Measurements from ENCODE around the gene TEX2. TPM values are rescaled to one million over a fixed set of nuclear protein-coding genes. Genes with fewer than 3 reads are reported as not detected.

The TEX2 gene
- total RNA-seq, 1 donor from 2014 or later, result 35.1 TPM

- no peak for DNase-seq (ENCODE audit: low spot score)
- no peak for ATAC-seq
Observed at GRCh38 chr17:64148699-64149098, 114.4 kb downstream of the TEX2 start.

- ATAC-seq (no peak), DNase-seq (ENCODE audit: low spot score) (no peak)
Observed at GRCh38 chr17:64148017-64148631, 114.9 kb downstream of the TEX2 start.

GRCh38 chr17:64147110-64148016 is 115.7 kb downstream of the TEX2 start:
- ATAC-seq, result peak; percentile 26

DNA sequence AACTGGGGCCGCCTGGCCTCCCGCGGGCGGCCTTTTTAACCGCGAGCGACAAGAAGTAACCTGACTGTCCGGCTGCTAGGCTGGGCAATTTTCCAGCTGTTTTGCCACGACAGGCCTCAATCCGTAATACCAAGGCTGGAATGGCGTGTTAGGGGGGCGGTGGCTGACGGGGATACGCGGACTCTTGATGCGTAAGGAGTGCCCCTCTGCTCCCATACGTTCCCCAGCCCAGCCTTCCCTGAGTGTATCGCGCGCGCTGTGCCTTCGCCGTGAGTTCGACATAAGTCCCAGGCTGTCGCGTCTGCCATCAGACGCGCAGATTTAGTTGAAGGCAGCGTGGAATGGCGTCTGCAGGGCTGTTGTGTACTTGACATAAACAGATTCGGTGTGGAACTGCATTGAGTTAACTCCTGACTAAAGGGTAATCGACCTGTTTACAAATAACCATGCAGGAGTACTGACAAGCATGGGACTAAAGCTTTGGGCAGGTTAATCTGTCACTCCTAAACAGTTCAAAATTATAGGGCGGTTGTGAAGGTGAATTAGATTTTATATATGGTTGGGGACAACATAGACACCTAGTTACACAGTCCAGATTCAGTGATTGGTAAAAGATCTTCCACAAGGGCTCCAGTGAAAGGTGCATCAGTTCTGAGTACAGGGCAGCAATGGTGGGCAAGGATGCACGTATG is 116.5 kb downstream of the TEX2 start:
- DNase-seq (ENCODE audit: low spot score) (peak; percentile 69), ATAC-seq (peak; percentile 9)

More at GRCh38 chr17:64147110-64148016, 115.7 kb downstream of the TEX2 start:
- DNase-seq (ENCODE audit: low spot score), result no peak

GRCh38 chr17:64145751-64146417 is 117.2 kb downstream of the TEX2 start:
- peak; percentile 85 for ATAC-seq
- DNase-seq (ENCODE audit: low spot score), result peak; percentile 97

GRCh38 chr17:64145375-64145750 is 117.7 kb downstream of the TEX2 start:
- ATAC-seq (peak; percentile 2), DNase-seq (ENCODE audit: low spot score) (no peak)

DNA sequence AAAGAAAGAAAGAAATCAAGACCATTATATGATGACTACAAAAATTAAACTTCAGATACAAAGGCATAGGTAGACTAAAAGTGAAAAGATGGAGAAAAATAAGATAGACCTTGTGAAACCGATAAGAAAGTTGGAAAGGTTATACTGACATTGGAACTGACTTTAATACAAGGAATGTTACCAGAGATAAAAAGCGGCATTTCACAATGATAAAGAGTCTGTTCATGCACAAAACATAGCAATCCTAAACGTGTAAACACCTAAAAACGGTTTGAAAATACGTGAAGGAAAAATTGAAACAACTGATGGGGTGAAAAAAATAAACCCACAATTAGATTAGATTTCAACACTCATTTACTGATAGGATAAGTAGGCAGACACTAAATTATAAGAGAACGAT is 123.5 kb downstream of the TEX2 start:
- no peak for DNase-seq (ENCODE audit: low spot score)

GRCh38 chr17:64138441-64138840 is 124.6 kb downstream of the TEX2 start:
- DNase-seq (ENCODE audit: low spot score) (no peak), ATAC-seq (no peak)

More for the DNA sequence above, 123.5 kb downstream of the TEX2 start:
- no peak for ATAC-seq

- DNase-seq (ENCODE audit: low spot score) (no peak), ATAC-seq (no peak)
Observed at GRCh38 chr17:64135000-64135399, 128.1 kb downstream of the TEX2 start.

DNA sequence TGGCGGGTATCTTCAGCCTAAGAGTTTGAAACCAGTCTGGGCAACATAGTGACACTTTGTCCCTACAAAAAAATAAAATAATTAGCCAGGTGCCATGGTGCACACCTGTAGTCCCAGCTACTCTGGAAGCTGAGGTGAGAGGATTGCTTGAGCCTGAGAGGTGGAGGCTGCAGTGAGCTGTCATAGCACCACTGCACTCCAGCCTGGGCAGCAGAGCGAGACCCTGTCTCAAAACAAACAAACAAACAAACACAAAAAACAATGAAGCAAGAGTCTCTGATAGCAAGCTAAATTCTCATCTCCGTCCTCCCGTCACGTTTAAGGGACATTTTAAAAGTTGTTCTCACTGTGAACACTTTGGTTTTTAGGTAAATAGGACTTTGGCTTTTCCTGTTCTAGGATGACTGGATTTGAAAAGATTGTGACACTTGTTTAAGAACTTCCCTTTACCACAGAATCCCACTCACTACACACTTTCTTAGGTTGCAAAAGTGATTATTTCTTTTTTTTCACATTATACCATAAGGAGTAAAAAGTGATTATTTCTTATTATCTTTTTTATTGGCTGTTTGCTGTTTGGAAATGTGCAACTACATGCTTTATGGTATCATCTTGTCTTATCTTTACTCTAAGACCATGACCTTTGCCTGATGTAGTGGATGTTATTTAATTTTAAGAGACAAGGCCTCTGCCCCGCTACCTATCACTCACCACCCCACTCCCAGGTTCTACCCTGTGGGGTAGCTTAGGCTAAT is 128.7 kb downstream of the TEX2 start:
- ATAC-seq, result no peak
- no peak for DNase-seq (ENCODE audit: low spot score)

GRCh38 chr17:64133546-64134215 is 129.4 kb downstream of the TEX2 start:
- DNase-seq (ENCODE audit: low spot score) (no peak), ATAC-seq (peak; percentile 34)

GRCh38 chr17:64131606-64132270 is 131.3 kb downstream of the TEX2 start:
- DNase-seq (ENCODE audit: low spot score) (no peak), ATAC-seq (no peak)

DNA sequence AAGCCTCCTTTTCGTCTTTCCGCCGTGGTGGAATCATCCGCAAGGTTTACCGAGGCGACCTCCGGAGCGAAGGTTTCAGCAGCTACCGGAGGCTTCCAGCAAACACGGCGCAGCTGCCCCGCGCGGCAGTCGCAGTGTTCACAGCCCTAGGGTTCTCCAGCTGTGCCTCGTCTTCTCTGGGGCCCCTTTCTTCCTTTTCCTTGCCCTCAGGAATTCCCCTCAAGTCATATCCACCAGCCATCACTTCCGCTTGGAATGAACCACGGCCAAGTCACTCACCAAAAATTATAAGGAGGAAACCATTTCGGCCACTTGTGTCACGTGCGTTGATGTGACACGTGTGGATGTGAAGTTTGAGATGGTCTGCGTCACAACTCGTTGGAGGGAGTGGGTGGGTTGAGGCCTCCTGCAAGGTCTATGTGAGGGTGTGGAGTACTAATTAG is 132.5 kb downstream of the TEX2 start:
- no peak for ATAC-seq
- DNase-seq (ENCODE audit: low spot score), result no peak

DNA sequence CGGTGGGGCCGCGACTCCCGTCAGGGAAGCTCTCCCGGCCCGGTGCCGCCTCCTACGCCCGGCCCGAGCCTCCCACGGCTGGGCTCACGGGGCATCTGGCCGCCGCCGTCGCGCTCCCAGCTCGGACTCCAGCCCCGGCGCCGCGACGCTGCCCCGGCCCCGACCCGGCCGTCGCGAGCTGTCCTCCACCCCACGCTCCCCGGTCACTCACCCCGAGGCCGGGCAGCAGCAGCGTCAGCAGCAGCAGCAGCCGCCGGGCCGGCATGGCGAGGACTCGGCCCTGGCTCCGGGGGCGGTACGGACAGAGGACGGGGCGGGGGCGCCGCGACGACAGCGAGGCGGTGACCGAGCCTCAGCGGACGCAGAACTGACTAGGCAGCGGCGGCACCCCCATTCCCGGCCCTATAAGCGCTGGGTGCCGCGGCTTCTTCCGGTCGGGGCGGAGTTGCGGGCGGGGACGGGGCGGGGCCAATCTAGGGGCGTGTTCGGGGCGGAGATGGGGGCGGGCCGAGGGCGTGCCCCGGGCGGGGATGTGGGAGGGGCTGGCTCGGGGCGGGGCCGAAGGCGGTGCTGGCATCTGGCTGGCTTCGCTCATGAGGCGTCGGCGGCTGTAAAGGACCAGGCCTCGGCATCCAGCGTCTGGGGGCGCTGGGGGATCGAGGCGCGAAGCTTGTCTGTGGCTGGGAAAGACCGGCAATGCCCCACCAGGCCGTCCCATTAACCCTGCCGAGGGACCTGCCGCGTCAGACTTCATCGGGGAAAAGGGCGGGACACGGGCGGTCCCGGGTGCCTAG is 133.1 kb downstream of the TEX2 start, which contains the start of gene ERN1:
Gene ERN1, minus strand, starts transcription at position 380 of the 794 bp plus-strand sequence. Its CDS starts 115 bp downstream, at position 265.
- ATAC-seq (peak; percentile 87), DNase-seq (ENCODE audit: low spot score) (peak; percentile 96)

- ATAC-seq (no peak), DNase-seq (ENCODE audit: low spot score) (no peak)
Observed at GRCh38 chr17:64129515-64129764, 133.6 kb downstream of the TEX2 start.

GRCh38 chr17:64128787-64129514 is 134.1 kb downstream of the TEX2 start:
- ATAC-seq (peak; percentile 19), DNase-seq (ENCODE audit: low spot score) (no peak)

DNA sequence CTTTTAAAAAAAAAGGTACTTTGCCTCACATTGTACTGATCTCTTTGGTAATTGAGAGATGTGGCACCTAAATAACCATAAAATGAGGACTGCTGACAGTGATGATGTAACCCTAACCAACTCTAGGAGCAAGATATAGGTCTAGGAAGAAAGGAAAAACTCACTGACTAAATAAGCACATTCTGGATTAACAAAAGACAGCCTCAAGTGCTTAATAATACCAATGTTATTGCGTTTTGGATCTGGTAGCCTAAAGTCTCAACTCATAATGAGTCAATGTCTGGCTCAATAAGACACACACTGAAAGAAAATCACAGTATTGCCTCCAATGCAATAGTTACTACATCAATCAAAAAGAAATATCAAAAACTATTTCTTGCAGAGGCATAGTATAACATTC is 136.1 kb downstream of the TEX2 start:
- DNase-seq (ENCODE audit: low spot score), result no peak
- ATAC-seq, result no peak

DNA sequence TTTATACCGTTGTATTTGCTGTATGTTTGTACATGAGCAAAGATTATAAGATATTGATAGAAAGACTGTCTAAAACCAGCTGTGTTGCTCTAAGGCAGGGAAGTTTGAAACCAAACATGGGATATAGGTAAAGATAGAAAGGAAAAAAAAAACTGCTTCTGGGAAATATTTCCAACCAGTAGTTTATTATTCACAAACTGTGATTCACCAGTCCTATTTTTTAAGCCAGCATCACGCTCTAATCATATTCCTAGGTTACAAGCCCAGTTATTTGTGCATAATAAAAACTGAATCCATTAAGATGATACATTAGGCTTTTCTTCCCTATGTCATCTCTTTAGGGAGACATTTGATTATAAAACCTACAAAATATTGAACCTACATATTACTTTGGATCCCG is 137.1 kb downstream of the TEX2 start:
- DNase-seq (ENCODE audit: low spot score), result no peak
- no peak for ATAC-seq

Measured in left lobe of liver (tissue), 2 donors.